Right lobe of liver (tissue), 4 donors: ENCODE results near the gene TERF2IP.

Experiments
- POLR2A ChIP-seq: fragments of 450-650 bp; IDR thresholded peaks from one replicate; pipeline ENCODE4 v1.6.1; 2017; ENCODE audit warnings: antibody characterized with exemption, mild to moderate bottlenecking
- TF ChIP-seq, protein P1 (sequence below), 4 donors: fragments of 200-600 bp in 3 of 4; fragments of 450-650 bp in 1 of 4; IDR thresholded peaks; one replicate each; pipeline versions ENCODE4 v1.5.1 to v1.8.0; 2016 to 2022; ENCODE audit warnings: antibody characterized with exemption in 4 of 4, mild to moderate bottlenecking in 2 of 4
- donor health status: DM: no; HTN: no; CAD: no.
- donor health status: DM: no; HTN: no; CAD: no.
- donor health status: DM: no; HTN: yes; CAD: no.

DNA sequence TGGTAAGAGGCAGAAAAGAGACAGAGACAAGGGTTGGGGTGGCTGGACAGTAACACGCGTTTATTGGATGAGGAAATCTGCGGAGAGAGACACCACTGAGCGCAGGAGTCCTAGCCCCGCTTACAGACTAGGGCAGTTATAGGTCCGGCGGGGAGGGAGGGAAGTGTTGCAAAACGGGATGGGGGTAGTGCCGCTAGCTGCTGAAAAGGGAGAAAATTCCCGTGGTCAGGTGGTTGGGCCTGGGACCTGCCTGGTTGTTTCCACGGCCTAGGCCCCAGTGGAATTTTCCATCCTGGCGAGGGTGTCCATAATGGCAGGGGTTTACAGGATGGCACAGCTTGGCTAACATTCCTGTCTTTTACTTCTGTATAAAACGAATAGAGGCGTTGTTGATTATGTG lies 34.7 kb downstream of the TERF2IP start:
- TF ChIP-seq, protein P1, sequence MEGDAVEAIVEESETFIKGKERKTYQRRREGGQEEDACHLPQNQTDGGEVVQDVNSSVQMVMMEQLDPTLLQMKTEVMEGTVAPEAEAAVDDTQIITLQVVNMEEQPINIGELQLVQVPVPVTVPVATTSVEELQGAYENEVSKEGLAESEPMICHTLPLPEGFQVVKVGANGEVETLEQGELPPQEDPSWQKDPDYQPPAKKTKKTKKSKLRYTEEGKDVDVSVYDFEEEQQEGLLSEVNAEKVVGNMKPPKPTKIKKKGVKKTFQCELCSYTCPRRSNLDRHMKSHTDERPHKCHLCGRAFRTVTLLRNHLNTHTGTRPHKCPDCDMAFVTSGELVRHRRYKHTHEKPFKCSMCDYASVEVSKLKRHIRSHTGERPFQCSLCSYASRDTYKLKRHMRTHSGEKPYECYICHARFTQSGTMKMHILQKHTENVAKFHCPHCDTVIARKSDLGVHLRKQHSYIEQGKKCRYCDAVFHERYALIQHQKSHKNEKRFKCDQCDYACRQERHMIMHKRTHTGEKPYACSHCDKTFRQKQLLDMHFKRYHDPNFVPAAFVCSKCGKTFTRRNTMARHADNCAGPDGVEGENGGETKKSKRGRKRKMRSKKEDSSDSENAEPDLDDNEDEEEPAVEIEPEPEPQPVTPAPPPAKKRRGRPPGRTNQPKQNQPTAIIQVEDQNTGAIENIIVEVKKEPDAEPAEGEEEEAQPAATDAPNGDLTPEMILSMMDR (IDR thresholded peaks at IDR 0.05), result no peak
- no peak for TF ChIP-seq POLR2A
